ENCODE measurements around the gene RGS6. TPM values are rescaled to one million over a fixed set of nuclear protein-coding genes. Genes with fewer than 3 reads are reported as not detected.

RGS6 gene
- total and polyA plus RNA-seq, 4 donors = 0.21 to 5.4 (median 0.45) TPM

GRCh38 chr14:72519543-72519942 is 587.3 kb downstream of the RGS6 start:
- Histone ChIP-seq H3K27ac (ENCODE audit: low read depth in 1 of 2, low read length in 1 of 2) (no peak overlapping the region), H3K9me3 (ENCODE audit: control insufficient read depth in 4 of 4, insufficient read depth in 3 of 4, low read length in 3 of 4) (peaks cover 0 to 2% (median 0%) of the 10 kb centered on the region in 4 donors), H3K36me3 (ENCODE audit: control insufficient read depth in 4 of 4, insufficient read depth in 4 of 4, low read length in 4 of 4) (no peaks in the 10 kb centered on the region), H3K9ac (ENCODE audit: insufficient read depth in 1 of 2, low read length in 2 of 2) (no peak overlapping the region), H3K4me1 (ENCODE audit: control insufficient read depth in 5 of 5, insufficient read depth in 5 of 5, low read length in 5 of 5) (peaks cover 0 to 31% (median 2%) of the 10 kb centered on the region in 5 donors), H3K27me3 (ENCODE audit: control insufficient read depth in 3 of 3, insufficient read depth in 3 of 3, low read length in 2 of 3) (no peaks in the 10 kb centered on the region), H3K4me3 (no peak overlapping the region)
- no peak for TF ChIP-seq CTCF (IDR thresholded peaks at IDR 0.05; ENCODE audit: control extremely low read depth, extremely low read depth)
- ATAC-seq (ENCODE audit: insufficient read depth, low FRiP score) (no peak), DNase-seq (no peak)
- 39 to 59% methylated on average over 4 of the region's 4 CpGs for WGBS, 2 donors

DNA sequence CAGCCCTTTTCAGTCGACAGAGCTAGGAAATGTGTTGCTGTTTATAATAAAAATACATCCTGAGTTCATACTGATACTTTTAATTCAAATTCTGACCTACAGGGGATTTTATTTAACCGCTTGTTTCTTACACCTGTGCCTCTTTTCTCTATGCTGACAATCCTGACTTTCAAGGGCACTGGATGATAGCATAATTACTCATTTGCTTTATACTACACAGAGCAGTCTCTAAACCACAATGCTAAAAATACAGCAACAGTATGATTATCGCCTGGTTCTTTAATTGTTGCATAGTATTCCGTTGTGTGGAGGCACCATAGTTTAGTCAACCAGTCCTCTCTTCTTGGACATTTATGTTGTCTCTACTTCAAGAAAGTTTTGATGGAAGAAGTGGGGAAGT is 588.8 kb downstream of the RGS6 start:
- peaks cover 0 to 2% (median 0%) of the 10 kb centered on the region in 4 donors for H3K9me3 ChIP-seq (ENCODE audit: control insufficient read depth in 4 of 4, insufficient read depth in 3 of 4, low read length in 3 of 4)
- H3K4me1 ChIP-seq (ENCODE audit: control insufficient read depth in 5 of 5, insufficient read depth in 5 of 5, low read length in 5 of 5) = peaks cover 0 to 42% (median 5%) of the 10 kb centered on the region in 5 donors
- H3K27ac ChIP-seq (ENCODE audit: low read depth in 1 of 2, low read length in 1 of 2) = no peak overlapping the region
- H3K9ac ChIP-seq (ENCODE audit: insufficient read depth in 1 of 2, low read length in 2 of 2) = no peak overlapping the region
- H3K4me3 ChIP-seq = no peak overlapping the region
- no peaks in the 10 kb centered on the region for H3K27me3 ChIP-seq (ENCODE audit: control insufficient read depth in 3 of 3, insufficient read depth in 3 of 3, low read length in 2 of 3)
- WGBS, 2 donors = 82 to 86% methylated on average over 4 of the region's 4 CpGs
- no peak for ATAC-seq (ENCODE audit: insufficient read depth, low FRiP score)
- no peak for TF ChIP-seq CTCF (IDR thresholded peaks at IDR 0.05; ENCODE audit: control extremely low read depth, extremely low read depth)
- H3K36me3 ChIP-seq (ENCODE audit: control insufficient read depth in 4 of 4, insufficient read depth in 4 of 4, low read length in 4 of 4) = no peaks in the 10 kb centered on the region
- no peak for DNase-seq

- H3K4me3 ChIP-seq = no peak overlapping the region
- H3K36me3 ChIP-seq (ENCODE audit: control insufficient read depth in 4 of 4, insufficient read depth in 4 of 4, low read length in 4 of 4) = no peaks in the 10 kb centered on the region
- peaks cover 0 to 40% (median 5%) of the 10 kb centered on the region in 5 donors for H3K4me1 ChIP-seq (ENCODE audit: control insufficient read depth in 5 of 5, insufficient read depth in 5 of 5, low read length in 5 of 5)
- no peaks in the 10 kb centered on the region for H3K27me3 ChIP-seq (ENCODE audit: control insufficient read depth in 3 of 3, insufficient read depth in 3 of 3, low read length in 2 of 3)
- H3K9me3 ChIP-seq (ENCODE audit: control insufficient read depth in 4 of 4, insufficient read depth in 3 of 4, low read length in 3 of 4) = peaks cover 0 to 2% (median 0%) of the 10 kb centered on the region in 4 donors
- ATAC-seq (ENCODE audit: insufficient read depth, low FRiP score) = no peak
- H3K27ac ChIP-seq (ENCODE audit: low read depth in 1 of 2, low read length in 1 of 2) = no peak overlapping the region
- no peak for TF ChIP-seq CTCF (IDR thresholded peaks at IDR 0.05; ENCODE audit: control extremely low read depth, extremely low read depth)
- DNase-seq = peak in 2 of 3 donors; percentile 33 to 57
- H3K9ac ChIP-seq (ENCODE audit: insufficient read depth in 1 of 2, low read length in 2 of 2) = no peak overlapping the region
- 79 to 82% methylated on average over 8 of the region's 8 CpGs for WGBS, 2 donors
These were observed 589.9 kb downstream of the RGS6 start for GRCh38 chr14:72521968-72522741.

Measured in lung (tissue), 12 donors.